Right ventricle myocardium inferior (tissue), 1 donor: Measurements from ENCODE around the gene SGO2. TPM values are rescaled to one million over a fixed set of nuclear protein-coding genes. Genes with fewer than 3 reads are reported as not detected.
"Not testable (repeated sequence)": the region's sequence is repeated elsewhere in the genome, so short reads cannot be mapped to it uniquely, and the experiment has no call there.

Experiments
- ATAC-seq: fragments of 200-7000 bp; cut with Tn5 transposase; one replicate; pipeline ENCODE4 v1.9.1; 2020; ENCODE audit warnings: mild to moderate bottlenecking, moderate library complexity
- DNase-seq: peaks from one replicate; pipeline ENCODE4 v3.0.0; 2021; ENCODE audit errors: missing footprints
- intact Hi-C: fragments of 100-400 bp; cut with DNase I; formaldehyde crosslinking; loops from one replicate; pipeline ENCODE4 v1.11.0; 2022
- total RNA-seq: library from RNA; stranded (reverse); fragmentation: NEBNext Ultra II Directional; extraction: Animal tissue kit (Norgen Biotek cat#: 25700); gene quantifications from one replicate; pipeline ENCODE4 v1.2.1, GENCODE V29; 2021
- donor health status: DM: no; HTN: yes; CAD: no; lungs with severe emphysema.

SGO2 gene
- total RNA-seq, 1 donor from 2014 or later: 1.5 TPM

DNA sequence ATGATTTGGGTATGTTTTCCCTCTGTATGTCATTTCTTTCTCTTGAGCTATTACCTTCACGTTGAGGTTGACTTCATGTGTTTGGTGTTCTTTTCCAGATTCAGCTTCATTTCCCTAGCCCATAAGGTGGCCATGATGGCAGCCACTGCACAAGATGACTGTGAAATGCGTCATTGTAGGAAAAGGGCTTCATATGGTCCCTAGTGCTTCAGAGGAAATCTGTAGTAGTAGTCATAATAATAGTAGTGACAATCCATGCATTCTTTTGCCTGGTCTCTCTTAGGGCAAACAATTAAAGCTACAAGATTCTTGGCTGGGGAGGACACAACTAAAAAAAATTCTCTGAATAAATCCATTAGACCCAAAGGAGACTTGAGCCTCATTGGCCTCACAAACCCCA, 88.2 kb downstream of the SGO2 start:
- no peak for ATAC-seq
- DNase-seq: no peak
- intact Hi-C loops: no loop called here

DNA sequence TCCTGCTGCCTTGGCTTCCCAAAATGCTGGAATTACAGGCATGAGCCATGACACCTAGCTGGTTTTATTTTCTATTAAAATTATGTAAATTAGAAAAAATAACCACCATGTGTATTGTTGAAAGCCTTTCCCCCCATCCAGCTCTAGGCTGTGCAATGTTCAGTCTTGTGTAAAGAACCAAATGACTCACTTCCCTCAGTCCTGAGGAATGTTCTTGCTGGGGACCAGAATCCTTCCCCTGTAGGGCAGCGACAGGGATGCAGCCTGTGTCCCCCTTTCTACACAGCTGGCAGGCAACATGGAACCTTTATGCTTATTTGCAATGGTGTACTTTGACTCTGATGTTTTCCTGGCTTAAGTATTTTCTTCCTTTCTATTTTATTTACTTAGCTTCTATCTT, 89.2 kb downstream of the SGO2 start:
- ATAC-seq (no peak), DNase-seq (no peak)
- intact Hi-C loops: no loop called here

DNA sequence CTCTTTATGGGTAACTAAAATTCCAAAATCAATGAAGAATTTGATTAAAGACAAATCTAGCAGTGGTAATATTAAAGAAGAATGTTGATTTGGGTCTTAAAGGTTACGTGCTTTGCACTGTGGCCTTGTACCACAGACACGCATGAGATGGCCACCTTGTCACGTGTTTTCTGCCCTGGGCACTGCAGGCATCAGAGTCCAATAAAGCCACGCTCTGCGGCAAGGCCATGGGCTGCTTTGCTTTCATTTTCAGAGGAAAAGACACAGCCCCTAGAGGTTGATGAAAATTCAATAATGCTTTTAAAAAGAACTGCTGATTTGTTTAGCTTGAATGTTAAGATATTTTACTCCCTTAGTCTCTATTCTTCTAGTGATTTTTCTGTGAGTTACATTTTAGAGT, 90.2 kb downstream of the SGO2 start:
- no peak for DNase-seq
- no peak for ATAC-seq
- intact Hi-C loops: no loop called here

DNA sequence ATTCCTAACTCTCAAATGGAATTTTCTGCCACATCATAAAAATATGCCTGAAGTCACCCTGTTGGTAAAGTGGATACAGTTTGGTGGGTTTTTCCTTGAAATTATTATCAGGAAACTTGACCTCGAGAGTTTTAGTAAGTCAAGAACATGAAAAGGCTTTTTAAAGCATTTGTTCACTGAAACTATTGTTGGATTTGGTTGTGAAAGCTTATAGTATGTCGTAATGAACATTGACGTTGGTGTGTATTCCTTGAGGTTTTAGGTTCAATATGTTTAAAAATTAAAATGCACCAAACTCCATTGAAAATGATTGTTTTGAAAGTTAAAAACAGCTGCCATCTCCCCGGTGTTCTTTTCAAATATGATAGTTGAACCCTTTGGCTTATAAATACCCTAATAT, 90.6 kb downstream of the SGO2 start:
- intact Hi-C loops: no loop called here
- ATAC-seq: no peak
- DNase-seq: no peak

DNA sequence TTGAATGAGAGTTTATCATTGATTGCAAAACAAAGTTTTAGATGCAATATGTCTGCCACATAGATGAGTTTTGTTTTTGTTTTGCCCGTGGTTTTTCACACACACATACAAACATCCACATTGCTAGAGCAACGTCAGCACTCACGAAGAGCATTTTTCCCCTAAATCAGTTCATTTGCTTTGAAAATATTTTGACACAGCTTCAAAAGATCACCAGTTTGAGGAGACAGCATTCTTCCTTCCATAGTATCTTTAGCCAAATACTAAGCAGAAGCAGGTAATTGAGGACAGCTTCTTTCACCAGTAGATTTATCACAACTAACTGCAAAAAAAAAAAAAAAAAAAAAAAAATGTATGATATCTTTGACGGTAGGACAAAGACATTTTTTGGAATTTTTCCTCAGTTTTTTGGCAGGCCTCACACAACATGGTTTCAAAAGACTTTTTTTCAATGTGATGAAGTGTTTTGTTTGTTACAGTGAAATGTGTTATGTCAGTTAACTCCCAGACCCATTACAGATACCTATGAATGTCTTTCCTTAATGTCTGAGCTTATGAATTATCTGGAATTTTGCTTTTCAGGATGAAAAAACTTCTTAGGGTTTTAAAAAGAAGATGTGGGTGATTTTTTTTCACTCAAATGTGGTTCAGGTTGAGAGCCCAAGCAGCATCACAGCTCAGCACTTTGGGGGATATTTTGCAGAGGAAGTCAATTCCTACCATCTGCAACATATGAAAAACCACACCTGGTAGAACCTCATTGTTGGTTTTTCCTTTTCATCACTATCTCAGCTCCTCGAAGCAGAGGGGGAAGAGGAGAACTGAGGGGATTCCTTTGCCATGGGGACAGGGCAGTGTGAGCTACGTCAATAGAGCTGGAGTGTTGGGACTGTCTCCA, 91.4 kb downstream of the SGO2 start:
- no peak for DNase-seq
- no peak for ATAC-seq
- intact Hi-C loops: no loop called here

DNA sequence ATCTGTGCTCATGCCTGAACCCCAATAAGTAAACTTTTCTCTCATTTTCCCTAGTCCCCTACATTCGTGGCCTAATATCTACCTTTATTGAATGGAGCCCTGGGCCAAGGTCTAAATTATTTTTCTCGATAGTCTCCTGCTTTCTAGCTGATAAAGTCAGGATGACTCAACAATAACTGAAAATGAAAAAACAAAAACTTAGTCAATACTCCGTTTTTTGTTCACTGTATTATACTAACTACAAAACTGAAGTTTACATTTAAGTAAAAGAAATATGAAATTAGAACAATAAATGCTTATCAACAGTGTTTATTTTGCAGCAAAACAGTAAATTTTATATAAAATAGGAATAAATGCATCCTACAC, 92.0 kb downstream of the SGO2 start:
- DNase-seq (no peak), ATAC-seq (no peak)
- intact Hi-C loops: no loop called here

GRCh38 chr2:200618590-200619021, 92.6 kb downstream of the SGO2 start:
- ATAC-seq (peak; percentile 63), DNase-seq (no peak)
- intact Hi-C loops: no loop called here

GRCh38 chr2:200619279-200619678, 93.3 kb downstream of the SGO2 start:
- no peak for DNase-seq
- intact Hi-C loops: no loop called here
- no peak for ATAC-seq

- intact Hi-C loops: no loop called here
- no peak for ATAC-seq
- DNase-seq: no peak
Measured at GRCh38 chr2:200620606-200621390, 94.8 kb downstream of the SGO2 start.

GRCh38 chr2:200622106-200622505, 96.1 kb downstream of the SGO2 start:
- intact Hi-C loops: no loop called here
- DNase-seq (no peak), ATAC-seq (no peak)

- ATAC-seq: no peak
- DNase-seq: no peak
- intact Hi-C loops: no loop called here
Measured at GRCh38 chr2:200624026-200624425, 98.0 kb downstream of the SGO2 start.

DNA sequence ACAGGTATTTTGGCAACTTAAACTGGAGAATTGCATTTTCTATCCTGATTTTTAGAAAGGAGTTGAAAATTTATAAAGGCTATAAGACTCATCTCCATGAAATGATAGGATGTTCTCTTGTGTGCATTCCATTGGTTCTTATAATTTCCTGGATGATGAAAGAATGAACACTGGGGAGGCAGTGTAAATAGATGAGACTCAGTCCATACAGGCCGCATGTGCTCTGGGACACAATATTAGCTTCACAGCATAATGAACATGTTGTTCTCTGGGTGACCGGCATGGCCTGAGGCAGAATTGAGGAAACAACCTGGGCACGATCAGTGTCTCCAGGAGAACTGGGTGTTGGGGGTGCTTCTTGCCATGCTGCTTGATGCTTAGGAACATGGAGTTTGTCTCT, 98.7 kb downstream of the SGO2 start:
- intact Hi-C loops: no loop called here
- DNase-seq (no peak), ATAC-seq (no peak)

DNA sequence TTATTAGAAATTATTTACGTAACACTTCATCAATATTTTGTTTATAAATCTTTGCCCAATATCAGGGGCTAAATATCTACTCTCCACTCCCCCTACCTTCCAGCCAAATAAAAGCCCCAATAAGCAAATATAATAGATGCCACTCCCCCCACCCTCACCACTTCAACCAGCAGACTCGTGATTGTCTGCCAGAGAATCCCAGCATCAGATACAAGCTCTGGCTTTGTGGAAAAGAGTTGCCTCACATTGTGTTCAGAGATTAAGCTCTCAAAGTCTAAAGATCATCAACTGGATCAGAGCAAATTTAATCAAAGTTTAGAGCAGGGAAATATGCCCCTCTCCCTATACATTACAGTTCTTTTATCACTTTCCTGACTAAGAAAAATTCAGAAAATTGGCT, 99.3 kb downstream of the SGO2 start:
- intact Hi-C loops: no loop called here
- no peak for ATAC-seq
- no peak for DNase-seq

DNA sequence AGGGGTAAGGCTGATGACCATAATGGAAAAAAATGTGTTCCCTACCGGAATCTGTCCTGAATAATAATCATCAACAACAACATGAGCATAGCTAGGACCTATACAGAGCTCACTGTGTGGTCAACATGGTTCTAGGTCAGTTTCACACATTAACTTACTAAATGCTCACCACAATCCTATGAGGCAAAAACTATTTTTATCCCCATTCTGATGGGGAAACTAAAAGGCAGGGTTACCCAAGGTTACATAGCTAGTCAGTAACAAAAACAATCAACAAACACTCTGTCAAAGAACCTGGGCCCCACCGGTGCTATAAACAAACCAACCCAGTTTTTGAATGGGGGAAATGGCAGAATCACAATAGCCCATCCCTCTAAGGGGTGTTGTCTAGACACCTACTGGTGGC, 100.0 kb downstream of the SGO2 start:
- ATAC-seq: no peak
- intact Hi-C loops: no loop called here

GRCh38 chr2:200627110-200627770, 101.2 kb downstream of the SGO2 start:
- no peak for ATAC-seq
- DNase-seq: no peak
- intact Hi-C loops: no loop called here

More for the DNA sequence above, 100.0 kb downstream of the SGO2 start:
- DNase-seq: no peak

- ATAC-seq, DNase-seq, intact Hi-C loops: not testable (repeated sequence)
Measured at GRCh38 chr2:200628461-200628860, 102.5 kb downstream of the SGO2 start.

GRCh38 chr2:200631287-200631686, 105.3 kb downstream of the SGO2 start:
- ATAC-seq: no peak
- DNase-seq: no peak
- intact Hi-C loops: no loop called here
